GM18858 (cell line): Measurements from ENCODE around the gene SNX17.
"Not testable (repeated sequence)": the region's sequence is repeated elsewhere in the genome, so short reads cannot be mapped to it uniquely, and the experiment has no call there.

ENCODE experiments used
- ATAC-seq: cut with Tn5 transposase; IDR thresholded peaks from one replicate; pipeline ENCODE4 v1.9.1; 2021; ENCODE audit not compliant: unreplicated experiment

Gene SNX17

DNA sequence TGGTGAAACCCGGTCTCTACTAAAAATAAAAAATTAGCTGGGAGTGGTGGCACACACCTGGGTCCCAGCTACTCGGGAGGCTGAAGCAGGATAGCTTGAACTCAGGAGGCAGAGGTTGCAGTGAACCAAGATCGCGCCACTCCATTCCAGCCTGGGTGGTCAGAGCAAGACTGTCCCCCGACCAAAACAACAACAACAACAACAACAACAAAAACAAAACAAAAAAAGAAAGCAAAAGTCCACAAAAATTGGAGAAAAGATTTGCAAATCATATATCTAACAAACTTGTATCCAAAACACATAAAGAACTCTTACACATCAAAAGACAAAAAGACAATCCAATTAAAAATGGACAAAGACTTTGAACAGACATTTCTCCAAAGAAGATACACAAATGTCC lies 28.5 kb downstream of the SNX17 start:
- ATAC-seq = no peak

DNA sequence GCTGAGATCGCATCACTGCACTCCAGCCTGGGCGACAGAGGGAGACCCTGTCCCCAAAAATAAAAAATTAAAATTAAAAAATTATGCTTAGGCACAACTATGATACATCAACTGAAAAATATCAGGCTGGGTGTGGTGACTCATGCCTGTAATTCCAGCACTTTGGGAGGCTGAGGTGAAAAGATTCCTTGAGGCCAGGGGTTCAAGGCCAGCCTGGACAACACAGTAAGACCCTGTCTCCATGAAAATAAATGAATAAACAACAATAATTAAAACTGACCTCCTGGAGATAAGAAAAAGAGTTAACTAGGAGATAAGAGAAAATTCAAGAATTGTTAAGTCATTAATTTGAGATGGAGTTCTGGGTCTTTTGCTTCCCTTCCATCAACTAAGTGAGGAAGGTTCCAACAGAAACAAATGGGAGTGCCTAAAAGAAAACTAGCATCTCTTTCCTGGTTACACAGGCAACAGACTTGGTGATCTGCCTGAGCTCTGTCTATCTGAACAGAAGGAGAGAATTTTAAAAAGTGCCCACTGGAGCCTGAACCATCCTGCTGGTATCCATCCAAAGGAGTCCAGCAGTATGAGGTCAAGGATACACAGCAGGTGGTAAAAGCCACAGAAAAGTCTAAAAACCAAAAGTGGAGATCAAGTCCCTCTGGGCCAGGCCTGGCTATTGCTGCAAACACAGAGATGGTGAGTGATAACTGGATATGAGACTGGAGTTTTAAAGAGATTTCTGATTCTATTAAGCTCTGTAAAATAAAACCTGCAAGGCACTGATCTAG lies 30.1 kb downstream of the SNX17 start:
- no peak for ATAC-seq

DNA sequence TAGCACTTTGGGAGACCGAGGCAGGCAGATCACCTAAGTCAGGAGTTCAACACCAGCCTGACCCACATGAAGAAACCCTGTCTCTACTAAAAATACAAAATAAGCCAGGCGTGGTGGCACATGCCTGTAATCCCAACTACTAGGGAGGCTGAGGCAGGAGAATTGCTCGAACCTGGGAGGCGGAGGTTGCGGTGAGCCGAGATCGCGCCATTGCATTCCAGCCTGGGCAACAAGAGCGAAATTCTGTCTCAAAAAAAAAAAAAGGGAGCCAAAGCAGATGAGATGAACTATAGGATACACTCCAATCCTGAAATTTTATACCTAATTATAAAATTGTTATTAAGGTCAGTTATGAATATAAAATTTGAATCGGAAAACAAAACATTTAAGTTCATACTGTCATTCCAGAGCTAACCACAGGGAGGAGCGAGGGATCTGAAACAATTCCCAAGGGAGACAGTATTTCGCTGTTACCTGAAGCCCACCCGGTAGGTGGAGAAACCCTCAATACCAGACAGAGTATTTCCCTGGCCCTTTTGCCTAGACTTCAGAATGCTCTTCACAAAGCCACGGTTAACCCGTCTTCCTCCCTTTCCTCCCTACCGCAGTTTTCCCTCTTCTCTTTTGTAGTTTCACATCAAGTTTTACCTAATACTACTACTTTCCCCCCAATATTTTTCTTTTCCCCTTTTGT lies 37.5 kb downstream of the SNX17 start:
- no peak for ATAC-seq

DNA sequence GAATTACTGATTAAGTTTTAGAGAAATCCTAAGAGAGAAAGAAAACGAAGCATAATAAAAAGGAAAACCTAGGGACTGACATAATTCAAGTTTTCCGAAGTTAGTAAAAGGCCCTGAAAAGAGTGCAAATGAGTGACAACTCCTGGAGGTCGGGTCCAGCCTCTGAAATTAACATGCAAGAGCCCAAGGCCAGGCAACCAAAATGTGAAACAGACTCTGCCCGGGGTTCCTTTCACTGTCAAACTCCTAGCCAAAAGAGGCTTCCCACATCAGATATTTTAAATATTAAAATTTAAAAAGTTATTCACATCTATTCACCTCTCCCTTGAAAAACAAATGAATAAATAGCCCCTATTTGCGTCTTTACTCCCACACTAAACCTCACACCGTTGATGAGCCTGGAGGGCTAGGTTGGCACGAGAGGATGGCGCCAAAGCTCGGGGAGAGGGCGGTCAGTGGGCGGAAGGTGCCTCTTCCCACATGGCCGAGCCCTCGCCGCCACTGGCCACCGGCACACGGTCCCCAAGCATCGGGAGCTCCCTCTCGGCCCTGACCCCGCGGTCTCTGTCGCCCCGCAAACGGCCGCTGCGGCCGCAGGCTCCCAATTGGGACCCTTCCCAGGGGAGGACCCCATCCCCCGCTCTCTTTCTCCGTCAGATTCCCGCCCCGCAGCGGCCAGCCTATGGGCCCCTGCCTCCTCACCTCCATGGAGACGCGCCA lies 38.3 kb downstream of the SNX17 start:
- peak; percentile 10 for ATAC-seq

DNA sequence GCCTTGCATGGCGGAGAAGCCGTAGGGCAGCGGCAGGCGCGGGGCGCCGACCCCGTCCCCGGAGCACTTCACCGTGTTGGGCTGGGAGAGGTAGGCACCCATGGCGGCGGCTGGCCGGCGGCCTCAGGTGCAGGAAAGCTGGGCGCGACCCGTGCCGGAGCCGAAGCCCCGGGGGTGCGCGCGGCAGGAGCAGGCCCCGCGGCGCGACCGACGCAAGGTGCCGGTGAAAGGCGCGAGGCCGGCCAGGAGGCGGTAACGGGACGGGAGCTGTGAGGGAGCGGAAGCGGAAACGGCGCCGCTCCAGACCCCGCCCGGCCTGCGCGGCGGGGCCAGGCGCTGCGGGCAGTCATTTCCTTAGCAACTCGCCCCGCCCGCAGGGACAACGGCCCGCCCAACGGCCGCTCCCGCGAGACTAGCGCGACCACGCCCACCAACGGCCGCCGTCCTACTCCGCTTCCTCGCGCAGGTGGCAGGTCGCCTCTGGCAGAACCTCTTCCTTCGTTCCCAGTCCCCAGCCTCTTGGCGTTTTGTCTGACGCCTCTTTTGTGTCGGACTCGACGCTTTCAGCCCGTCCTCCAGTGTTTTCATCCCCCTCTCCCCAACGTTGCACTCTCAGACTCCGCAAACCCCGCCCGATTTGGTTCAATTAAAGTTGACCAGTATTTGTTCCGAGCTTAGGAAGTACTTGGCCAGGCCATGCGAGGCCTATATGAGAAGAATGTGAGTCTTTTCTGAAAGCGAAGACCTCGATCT lies 39.1 kb downstream of the SNX17 start, which contains the start of gene PPM1G:
Gene PPM1G (minus strand): TSS at position 271 of the 753 bp plus-strand sequence. CDS start 169 bp downstream, at position 102.
- ATAC-seq = peak; percentile 84

DNA sequence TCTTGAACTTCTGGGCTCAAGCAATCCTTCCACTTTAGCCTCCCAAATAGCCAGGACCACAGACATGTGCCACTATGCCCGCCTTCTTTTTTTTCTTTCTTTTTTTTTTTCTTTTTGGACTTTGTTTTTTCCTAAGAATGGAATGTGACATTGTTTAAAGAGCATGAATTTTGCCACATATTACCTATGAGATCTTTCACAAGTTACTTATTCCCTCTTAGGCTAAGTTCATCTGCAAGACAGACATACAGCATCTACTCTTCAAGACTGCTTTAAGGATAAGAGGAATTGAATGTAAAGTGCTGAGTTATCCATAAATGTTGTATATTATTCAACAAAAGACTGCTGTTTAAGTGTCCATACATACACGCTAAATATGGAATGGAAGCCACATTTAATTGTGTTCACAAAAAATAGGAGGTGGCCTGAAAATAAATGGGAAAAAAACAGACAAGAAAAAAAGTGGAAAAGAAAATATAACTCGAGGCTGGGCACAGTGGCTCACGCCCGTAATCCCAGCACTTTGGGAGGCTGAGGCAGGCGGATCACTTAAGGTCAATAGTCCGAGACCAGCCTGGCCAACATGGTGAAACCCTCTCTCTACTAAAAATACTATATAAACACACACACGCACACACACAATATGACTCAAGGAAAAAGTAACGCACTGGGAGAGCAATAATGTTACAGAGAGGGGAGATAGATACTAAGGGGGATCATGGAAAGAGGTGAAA lies 42.2 kb downstream of the SNX17 start:
- ATAC-seq = no peak

DNA sequence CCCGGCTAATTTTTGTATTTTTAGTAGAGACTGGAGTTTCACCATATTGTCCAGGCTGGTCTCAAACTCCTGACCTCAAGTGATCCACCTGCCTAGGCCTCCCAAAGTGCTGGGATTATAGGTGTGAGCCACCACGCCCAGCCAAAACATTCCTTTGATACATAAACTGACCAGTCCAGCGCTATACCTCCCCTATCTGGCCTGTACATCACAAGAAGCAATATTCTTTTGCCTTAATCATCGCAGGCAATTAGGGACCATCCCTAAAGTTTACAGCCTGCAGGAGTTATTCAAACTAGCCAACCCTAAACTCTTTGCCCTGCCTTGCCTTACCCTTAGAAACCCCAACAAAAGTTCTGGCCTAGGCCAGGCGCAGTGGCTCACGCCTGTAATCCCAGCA lies 45.7 kb downstream of the SNX17 start:
- ATAC-seq = no peak

DNA sequence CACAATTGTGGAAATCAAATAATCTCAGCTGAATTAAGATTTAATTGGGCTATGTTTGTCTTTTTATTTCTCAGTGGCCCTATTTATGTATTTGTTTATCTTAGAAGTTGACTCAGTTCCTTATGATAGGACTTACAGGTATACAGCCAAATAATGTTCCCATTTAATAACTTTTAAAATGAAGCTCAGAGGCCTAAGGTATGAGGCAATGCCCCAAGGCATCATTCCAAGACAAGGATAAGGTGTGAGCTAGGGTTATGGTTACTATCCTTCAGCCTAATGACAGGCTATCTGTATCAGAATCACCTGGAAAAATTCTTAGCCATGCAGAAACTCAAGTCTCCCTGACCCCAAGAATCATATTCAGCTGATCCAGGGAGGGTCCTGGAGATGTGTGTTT lies 50.6 kb downstream of the SNX17 start:
- ATAC-seq = no peak

DNA sequence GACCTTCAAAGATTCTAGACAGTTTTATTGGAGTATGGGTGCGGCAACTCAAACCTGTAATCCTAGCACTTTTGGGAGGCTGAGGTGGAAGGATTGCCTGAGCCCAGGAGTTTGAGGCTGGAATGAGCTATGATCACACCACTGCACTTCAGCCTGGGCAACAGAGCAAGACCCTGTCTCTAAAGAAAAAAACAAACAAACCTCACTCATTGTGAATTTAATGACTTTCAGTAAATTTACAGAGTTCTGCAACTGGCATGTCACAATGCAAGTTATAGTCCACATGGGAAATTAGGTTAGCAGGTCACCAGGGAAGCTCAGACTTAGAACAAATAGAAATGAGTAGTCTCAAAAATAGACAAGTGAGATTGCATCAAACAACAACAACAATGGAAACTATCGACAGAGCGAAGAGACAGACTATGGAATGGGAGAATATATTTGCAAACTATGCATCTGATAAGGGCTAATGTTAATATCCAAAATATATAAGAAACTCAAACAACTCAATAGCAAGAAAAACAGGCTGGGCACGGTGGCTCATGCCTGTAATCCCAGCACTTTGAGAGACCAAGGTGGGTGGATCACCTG lies 51.3 kb downstream of the SNX17 start:
- ATAC-seq = no peak

DNA sequence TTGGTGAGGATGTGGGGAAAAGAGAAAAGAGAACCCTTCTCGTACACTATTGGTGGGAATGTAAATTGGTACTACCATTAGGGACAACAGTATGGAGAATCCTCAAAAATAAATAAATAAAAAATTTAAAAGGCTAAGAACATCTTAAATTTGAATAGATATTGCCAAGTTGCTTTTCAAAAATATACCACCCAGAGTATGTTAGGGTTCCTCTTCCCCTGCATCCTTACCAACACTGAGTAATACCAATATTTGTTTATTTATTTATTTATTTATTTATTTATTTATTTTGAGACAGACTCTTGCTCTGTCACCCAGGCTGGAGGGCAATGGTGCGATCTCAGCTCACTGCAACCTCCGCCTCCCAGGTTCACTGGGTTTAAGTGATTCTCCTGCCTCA lies 52.5 kb downstream of the SNX17 start:
- ATAC-seq = no peak

DNA sequence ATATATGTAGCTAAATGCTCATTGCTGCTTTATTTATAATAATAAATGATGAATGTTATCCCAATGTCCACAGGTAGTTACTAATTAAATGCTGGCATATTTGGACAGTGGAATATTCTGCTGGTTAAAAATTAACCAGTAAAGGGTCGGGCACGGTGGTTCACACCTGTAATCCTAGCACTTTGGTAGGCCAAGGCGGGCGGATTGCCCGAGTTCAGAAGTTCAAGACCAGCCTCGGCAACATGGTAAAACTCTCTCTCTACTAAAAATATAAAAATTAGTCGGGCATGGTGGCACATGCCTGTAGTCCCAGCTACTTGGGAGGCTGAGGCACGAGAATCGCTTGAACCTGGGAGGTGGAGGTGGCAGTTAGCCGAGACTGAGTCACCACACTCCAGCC lies 54.6 kb downstream of the SNX17 start:
- not testable (repeated sequence) for ATAC-seq
